Esophagus (tissue), 2 donors: ENCODE data around the gene AJM1. TPM values are rescaled to one million over a fixed set of nuclear protein-coding genes. Genes with fewer than 3 reads are reported as not detected.
A peak's percentile ranks its signal among the peaks of the same experiment; 100 is the strongest.
"Not testable (repeated sequence)": the region's sequence is repeated elsewhere in the genome, so short reads cannot be mapped to it uniquely, and the experiment has no call there.

ENCODE experiments used
- H3K27ac ChIP-seq, 2 donors: one replicate each; pipeline ENCODE4 v1.5.1; 2013; ENCODE audit warnings: low read depth in 2 of 2, mild to moderate bottlenecking in 2 of 2, inconsistent platforms in 1 of 2, low read length in 1 of 2, moderate library complexity in 1 of 2
- H3K27me3 ChIP-seq, 2 donors: one replicate each; pipeline ENCODE4 v1.6.1; 2013; ENCODE audit warnings: low read length in 2 of 2, control low read depth in 1 of 2, mild to moderate bottlenecking in 1 of 2; ENCODE audit not compliant: insufficient read depth in 2 of 2, control insufficient read depth in 1 of 2
- H3K36me3 ChIP-seq, 2 donors: one replicate each; pipeline ENCODE4 v1.6.1; 2013; ENCODE audit warnings: low read length in 1 of 2; ENCODE audit not compliant: control insufficient read depth in 2 of 2, insufficient read depth in 2 of 2
- H3K4me1 ChIP-seq, 2 donors: one replicate each; pipeline ENCODE4 v1.6.1; 2013; ENCODE audit warnings: low read length in 1 of 2; ENCODE audit not compliant: control insufficient read depth in 2 of 2, insufficient read depth in 2 of 2
- H3K4me3 ChIP-seq, 2 donors: one replicate each; pipeline ENCODE4 v1.5.1; 2013; ENCODE audit warnings: low read length in 2 of 2, mild to moderate bottlenecking in 2 of 2, low read depth in 1 of 2, moderate library complexity in 1 of 2
- H3K9me3 ChIP-seq, 2 donors: one replicate each; pipeline ENCODE4 v1.6.1; 2013; ENCODE audit warnings: mild to moderate bottlenecking in 2 of 2, low read depth in 1 of 2, low read length in 1 of 2, moderate library complexity in 1 of 2; ENCODE audit not compliant: control insufficient read depth in 2 of 2, insufficient read depth in 1 of 2
- WGBS, 2 donors: extraction: QIAGEN DNeasy Blood & Tissue Kit; methylation state at CpG; one replicate each; pipeline ENCODE4 v1.1.7; 2013; 5-methylcytosine and 5-hydroxymethylcytosine counted together
- polyA plus RNA-seq, 2 donors: library from polyadenylated mRNA; stranded (reverse); fragments of 200-250 nt; gene quantifications; one replicate each; pipeline ENCODE4 v1.2.3, GENCODE V29; 2013
- donor health status: healthy with polysubstance abuse.
- donor health status: Bipolar disorder and iron deficiency.

Gene AJM1
- polyA plus RNA-seq, 2 donors, result 1.9 to 3.7 TPM

DNA sequence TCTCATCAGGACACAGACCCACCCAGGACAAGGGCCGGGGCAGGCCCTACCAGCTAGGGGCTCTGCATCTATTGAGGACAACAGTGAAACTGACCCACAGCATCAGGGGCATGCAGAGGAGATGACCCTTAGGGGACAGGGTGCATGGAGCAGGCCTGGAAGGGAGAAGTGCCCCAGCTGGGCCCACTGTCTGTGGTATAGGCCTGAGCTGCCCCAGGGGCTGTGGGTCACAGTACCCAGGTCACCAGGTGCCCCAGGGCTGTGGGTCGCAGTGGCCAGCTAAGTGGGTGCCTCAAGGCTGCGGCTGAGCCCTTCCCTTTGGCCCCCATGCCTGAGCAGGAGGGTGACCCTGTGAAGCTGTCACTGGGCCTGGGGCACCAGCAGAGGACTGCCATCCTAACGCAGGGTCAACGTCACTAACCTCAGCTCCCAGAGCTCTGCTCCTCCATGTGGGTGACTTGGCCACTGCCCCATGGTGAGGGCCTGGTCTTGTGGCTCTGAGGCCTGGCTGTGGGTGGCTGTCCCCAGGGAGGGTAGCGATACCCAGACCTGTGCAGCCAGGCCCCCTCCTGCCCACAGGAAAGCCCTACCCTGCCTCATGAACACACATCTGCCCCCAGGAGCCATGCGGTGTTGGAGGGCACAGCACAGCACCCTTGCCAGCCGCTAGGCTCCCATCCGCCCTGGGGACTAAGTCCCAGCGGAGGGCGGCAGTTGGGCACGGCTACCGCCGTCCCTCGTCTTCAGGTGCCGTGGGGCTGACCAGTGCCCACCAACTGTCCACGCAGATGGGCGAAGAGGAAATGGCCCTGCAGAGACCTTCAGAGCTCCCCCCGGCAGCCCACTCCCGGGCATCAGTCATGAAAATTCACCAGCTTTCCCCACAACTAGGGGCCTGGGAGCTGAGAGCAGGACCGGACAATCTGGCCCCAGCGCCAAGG is 18.9 kb downstream of the AJM1 start:
- peaks cover 16 to 35% of the 10 kb centered on the region in 2 donors for H3K36me3 ChIP-seq
- H3K27ac ChIP-seq, result no peak overlapping the region
- 90 to 91% methylated on average over 22 of the region's 22 CpGs for WGBS, 2 donors
- no peak overlapping the region for H3K4me3 ChIP-seq
- peaks cover 10 to 32% of the 10 kb centered on the region in 2 donors for H3K4me1 ChIP-seq
- H3K27me3 ChIP-seq, result no peaks in the 10 kb centered on the region
- no peaks in the 10 kb centered on the region for H3K9me3 ChIP-seq

DNA sequence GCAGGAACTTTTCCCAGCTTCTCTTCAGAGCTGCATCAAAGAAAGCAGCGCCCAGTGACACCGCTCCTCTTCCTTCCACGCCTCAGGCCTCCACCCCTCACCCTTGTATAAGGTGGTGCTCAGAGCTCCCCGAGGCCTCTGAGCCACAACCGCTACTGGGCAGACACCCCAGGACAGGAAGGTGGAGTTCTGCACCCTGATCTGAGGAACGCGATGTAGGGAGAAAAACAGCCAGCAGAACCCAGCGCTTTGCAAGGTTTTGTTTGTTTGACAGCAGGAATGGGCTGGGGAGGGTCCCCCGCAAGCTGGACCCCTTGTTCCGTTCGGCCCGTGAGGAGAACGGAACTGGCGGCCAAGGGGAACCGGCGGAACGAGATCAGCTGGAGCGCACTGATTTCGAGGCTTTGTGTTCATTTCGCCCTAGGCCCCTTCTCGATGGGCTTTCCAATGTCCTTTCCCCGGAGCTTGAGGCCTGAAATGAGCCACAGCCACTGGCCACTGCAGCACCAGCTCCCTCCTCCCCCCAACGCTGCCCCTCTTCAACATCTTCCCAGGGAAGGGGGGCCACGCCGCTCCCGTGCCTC is 19.7 kb downstream of the AJM1 start:
- H3K9me3 ChIP-seq, result no peaks in the 10 kb centered on the region
- 85% methylated on average over 26 of the region's 26 CpGs for WGBS, 2 donors
- H3K4me1 ChIP-seq, result peaks cover 10 to 32% of the 10 kb centered on the region in 2 donors
- H3K36me3 ChIP-seq, result peaks cover 16 to 33% of the 10 kb centered on the region in 2 donors
- H3K27ac ChIP-seq, result no peak overlapping the region
- H3K4me3 ChIP-seq, result no peak overlapping the region
- H3K27me3 ChIP-seq, result no peaks in the 10 kb centered on the region

DNA sequence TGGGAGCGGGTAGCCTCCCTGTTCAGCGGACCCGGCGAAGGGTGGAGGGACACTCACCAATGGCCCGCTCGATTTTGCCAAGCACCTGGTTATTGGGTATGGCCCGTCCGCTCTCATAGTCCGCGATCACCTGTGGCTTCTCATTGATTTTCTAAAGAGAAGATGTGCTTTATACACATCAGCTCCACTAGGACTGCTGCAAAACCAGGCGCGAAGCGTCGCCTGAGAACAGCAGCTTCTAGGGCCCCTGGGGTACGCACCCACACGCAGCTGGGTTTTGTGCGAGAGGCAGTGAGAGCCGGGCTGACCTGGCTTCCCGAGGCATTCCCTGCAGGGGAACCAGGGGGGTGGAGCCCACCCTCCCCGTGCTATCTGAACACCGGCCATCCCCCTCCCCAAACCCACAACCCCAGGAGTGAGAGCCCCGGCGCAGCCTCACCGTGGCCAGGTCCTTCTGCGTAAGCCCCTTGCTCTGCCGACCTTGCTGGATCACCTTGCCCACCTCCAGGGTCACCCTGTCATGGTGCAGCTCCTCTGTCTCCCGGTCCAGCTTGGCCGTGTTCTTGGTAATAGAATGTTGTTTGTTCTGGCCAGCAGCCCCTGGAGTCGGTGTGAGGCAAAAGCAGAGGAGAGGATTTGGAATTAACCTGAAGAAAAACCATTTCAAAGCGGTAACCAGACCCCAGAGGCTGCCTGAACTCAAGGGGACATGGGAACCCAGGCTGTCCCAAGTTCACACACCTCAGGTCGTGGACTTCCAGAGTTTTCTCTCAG is 20.8 kb downstream of the AJM1 start:
- Histone ChIP-seq H3K27ac (no peak overlapping the region), H3K4me1 (peaks cover 6 to 25% of the 10 kb centered on the region in 2 donors), H3K36me3 (peaks cover 16 to 33% of the 10 kb centered on the region in 2 donors), H3K27me3 (no peaks in the 10 kb centered on the region), H3K9me3 (no peaks in the 10 kb centered on the region), H3K4me3 (no peak overlapping the region)
- WGBS, 2 donors, result 91 to 92% methylated on average over 31 of the region's 31 CpGs

DNA sequence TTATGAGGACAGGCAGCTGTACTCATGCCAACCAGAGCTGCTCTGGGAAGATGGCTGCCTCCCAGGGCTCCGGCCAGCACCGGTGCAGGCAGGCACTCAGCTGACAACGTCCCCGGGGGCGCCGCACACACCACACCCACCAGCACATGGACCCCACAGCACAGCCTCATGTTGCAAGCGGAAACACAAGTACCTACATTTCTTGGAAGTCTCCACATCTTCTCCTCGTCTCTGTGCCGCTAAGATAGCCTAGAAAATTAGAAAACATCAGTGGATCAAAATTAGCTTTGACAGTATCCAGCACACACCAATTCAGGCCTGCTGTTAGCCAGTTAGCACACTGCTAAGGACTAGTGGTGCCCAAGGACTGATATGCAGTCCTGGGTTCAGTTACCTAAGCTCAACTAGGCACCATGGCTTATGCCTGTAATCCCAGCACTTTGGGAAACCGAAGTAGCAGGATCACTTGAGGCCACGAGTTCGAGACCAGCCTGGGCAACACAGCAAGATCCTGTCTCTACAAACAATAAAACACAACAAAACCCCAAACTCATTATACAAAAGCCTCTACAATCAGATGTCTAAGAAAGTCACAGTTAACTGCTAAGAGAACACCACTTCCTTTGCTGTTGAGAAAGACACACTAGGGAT is 21.5 kb downstream of the AJM1 start:
- peaks cover 16 to 33% of the 10 kb centered on the region in 2 donors for H3K36me3 ChIP-seq
- peaks cover under 1 to 18% of the 10 kb centered on the region in 2 donors for H3K4me1 ChIP-seq
- H3K27me3 ChIP-seq, result no peaks in the 10 kb centered on the region
- WGBS, 2 donors, result 88 to 90% methylated on average over 12 of the region's 12 CpGs
- H3K9me3 ChIP-seq, result no peaks in the 10 kb centered on the region
- H3K27ac ChIP-seq, result no peak overlapping the region
- no peak overlapping the region for H3K4me3 ChIP-seq

DNA sequence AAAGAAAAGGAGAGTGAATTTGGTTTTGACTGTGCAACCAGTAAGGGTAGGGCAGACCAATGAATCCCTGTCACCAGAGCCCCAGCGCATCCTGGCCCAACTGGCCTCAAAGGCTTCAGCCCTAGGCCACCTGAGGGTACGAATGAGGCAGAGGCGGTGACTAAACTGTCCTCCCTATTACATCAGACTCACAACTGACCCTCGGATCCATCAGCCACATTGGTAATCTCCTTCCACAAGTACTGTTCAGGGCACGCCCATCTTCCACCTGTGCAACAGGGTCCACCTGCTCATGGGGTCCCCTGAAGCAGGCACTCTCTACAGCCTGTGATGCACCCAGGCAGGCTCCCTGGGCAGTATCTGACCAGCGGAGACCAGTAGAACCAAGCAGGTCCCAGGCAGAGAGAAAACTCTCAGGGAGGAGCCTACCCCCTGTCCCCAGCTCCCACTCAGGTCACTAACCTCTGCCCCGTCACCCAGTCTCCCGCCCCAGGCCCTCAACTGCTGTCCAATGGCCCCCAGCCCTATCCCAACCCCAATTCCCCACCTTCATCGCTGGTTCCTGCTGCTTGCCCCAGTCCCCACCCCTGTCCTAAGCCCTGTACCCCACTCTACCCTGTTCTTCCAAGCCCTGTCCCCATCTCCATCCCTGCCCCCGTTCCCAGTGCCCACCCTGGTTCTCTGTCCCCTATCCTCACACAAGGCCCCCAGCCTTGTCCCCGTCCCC is 22.9 kb downstream of the AJM1 start:
- peak overlapping the region; percentile 68 to 92 for H3K27ac ChIP-seq
- peak overlapping the region; percentile 74 to 98 for H3K4me3 ChIP-seq
- H3K27me3 ChIP-seq, result no peaks in the 10 kb centered on the region
- peaks cover 0 to 8% of the 10 kb centered on the region in 2 donors for H3K4me1 ChIP-seq
- WGBS, 2 donors, result 47 to 61% methylated on average over 11 of the region's 11 CpGs
- no peaks in the 10 kb centered on the region for H3K9me3 ChIP-seq
- H3K36me3 ChIP-seq, result peaks cover 16 to 33% of the 10 kb centered on the region in 2 donors

DNA sequence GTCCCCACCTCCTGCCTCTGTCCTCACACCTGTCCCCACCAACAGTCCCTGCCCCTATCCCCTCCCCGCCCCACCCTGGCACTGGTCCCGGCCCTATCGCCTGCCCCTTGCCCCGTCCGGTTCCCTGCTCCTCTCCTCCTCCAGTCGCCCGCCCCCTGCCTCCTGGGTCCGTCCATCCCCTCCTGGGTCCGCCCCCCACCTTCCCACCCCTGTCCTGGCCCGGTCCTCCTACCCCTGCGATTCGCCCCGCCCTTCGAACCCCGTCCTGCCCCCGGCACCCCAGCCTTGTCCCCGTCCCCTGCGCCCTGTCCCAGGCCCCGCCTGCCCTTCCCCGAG is 23.5 kb downstream of the AJM1 start:
- no peaks in the 10 kb centered on the region for H3K27me3 ChIP-seq
- H3K4me3 ChIP-seq, result peak overlapping the region; percentile 74 to 98
- peaks cover 16 to 30% of the 10 kb centered on the region in 2 donors for H3K36me3 ChIP-seq
- peaks cover 0 to 8% of the 10 kb centered on the region in 2 donors for H3K4me1 ChIP-seq
- H3K27ac ChIP-seq, result peak overlapping the region; percentile 68 to 92
- no peaks in the 10 kb centered on the region for H3K9me3 ChIP-seq
- WGBS, 2 donors, result 2% methylated on average over 14 to 20 of the region's 20 CpGs

DNA sequence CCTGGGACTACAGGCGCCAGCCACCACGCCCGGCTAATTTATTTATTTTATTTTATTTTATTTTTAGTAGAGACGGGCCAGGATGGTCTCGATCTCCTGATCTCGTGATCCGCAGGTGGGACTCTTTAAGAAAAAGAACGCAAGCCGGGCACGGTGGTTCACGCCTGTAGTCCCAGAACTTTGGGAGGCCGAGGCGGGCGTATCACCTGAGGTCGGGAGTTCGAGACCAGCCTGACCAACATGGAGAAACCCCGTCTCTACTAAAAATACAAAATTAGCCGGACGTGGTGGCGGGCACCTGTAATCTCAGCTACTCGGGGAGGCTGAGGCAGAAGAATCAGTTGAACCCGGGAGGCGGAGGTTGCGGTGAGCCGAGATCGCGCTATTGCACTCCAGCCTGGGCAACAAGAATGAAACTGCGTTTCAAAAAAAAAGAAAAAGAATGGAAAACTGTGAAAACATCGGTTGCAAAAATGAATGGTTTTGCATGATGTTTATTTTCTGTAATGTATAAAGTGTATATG is 24.7 kb downstream of the AJM1 start:
- peak overlapping the region; percentile 74 to 98 for H3K4me3 ChIP-seq
- 80 to 81% methylated on average over 29 of the region's 29 CpGs for WGBS, 2 donors
- H3K9me3 ChIP-seq, H3K27me3 ChIP-seq, H3K4me1 ChIP-seq, H3K27ac ChIP-seq: not testable (repeated sequence)
- H3K36me3 ChIP-seq, result peaks cover 9 to 19% of the 10 kb centered on the region in 2 donors

DNA sequence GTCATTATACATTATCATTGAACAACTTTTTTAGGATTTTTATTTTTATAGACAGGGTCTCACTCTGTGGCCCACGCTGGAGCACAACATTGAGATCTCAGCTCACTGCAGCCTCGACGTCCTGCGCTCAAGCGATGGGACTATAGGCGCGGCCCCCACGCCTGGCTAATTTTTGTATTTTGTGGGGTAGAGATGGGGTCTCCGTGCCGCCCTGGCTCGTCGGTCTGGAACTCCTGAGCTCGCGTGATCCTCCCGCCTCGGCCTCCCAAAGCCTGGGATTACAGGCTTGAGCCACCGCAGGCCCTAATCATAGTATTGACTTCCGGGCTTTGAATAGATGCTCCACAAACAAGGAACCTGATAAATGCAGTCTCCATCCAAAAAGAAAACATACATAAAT is 25.2 kb downstream of the AJM1 start:
- WGBS, 2 donors, result 98% methylated on average over 18 of the region's 18 CpGs
- H3K27me3 ChIP-seq, result no peaks in the 10 kb centered on the region
- H3K9me3 ChIP-seq, result no peaks in the 10 kb centered on the region
- no peak overlapping the region for H3K4me3 ChIP-seq
- H3K4me1 ChIP-seq, result peaks cover 0 to 8% of the 10 kb centered on the region in 2 donors
- H3K36me3 ChIP-seq, result peaks cover 6 to 14% of the 10 kb centered on the region in 2 donors
- H3K27ac ChIP-seq, result no peak overlapping the region
